ENCODE results near the gene SORBS1.
A peak's percentile ranks its signal among the peaks of the same experiment; 100 is the strongest.

Gene SORBS1

DNA sequence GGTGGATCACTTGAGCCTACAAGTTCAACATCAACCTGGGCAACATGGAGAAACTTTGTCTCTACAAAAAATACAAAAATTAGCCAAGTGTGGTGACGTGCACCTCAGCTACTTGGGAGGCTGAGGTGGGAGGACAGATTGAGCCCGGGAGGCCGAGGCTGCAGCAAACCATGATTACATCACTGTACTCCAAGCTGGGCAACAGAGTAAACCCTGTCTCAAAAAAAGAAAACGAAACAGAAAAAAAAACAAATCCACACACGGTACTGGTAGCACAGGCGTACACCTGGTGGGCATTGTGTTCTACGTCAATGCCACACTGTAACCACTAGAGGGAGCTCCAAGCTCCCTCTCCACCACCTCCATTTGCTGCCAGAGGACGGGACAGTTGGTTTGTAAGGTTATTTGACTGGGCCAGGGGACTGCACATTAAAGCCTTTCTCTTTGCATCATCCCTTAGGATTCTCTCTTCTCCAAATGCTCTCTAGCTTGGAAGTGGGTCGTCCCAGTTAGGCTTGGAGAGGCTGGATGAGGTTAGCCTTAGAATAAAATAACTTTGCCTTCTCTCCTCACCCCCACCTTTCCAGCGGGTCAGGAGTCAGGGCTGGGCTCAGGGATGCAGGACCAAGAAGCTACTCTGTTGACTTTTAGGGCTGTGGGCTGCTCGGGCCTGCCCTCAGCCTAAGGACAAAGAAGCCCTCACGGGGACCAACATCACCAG lies 130.8 kb downstream of the SORBS1 start:
- peak; percentile 53 for DNase-seq

DNA sequence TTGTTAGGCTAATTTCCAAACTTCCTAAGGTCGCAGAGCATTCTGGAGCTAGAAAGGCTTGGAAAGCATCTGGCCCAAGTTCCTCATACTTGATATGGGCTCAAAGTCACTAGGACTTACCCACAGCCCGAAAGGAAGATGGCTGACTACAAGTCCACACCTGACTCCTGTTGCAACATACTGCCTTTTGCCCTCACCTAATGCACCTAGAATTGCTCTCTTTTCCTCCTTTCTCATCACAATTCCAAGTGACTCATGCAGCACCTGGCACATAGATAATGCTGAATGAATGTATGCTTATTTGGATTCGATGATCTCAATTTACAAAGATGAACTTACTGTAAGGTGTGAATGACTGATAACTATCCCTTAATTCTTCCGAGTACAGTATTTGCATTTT lies 131.5 kb downstream of the SORBS1 start:
- DNase-seq = no peak

DNA sequence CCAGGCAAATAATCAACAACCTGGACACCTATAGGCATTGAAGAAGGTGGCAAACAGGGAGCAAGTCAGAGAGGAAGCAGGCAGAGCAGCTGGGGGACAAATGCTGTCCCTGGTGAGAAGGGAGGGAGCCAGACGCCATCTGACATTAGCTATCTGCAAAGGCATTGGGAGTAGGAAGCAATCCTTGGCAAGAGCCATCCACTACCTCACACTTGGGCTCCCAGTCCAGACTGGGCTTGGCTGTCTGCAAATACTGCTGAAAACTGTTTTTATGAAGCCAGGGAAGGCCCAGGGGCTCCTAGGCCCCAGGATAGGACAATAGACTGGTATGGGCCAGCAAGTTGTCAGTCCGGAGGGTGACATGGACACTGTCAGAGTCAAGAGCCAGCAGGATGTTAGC lies 132.5 kb downstream of the SORBS1 start:
- no peak for DNase-seq

DNA sequence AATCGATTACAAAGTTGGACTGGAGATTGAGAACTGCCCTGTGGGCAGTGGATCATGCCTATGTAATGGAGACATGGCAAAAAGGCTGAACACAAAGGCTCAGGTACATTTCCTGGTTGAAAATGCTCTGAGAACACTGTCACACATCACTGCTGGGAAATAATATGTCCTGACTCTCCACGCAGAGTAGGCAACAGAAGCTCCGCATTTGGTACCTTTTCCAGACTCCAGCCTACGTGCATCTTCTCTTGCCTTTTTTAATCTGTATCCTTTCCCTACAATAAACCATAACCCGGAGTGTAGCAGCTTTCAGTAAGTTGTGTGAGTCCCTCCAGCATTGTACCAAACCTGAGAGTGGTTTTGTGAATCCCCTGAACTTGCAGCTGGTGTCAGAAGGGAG lies 134.7 kb downstream of the SORBS1 start:
- DNase-seq = no peak

DNA sequence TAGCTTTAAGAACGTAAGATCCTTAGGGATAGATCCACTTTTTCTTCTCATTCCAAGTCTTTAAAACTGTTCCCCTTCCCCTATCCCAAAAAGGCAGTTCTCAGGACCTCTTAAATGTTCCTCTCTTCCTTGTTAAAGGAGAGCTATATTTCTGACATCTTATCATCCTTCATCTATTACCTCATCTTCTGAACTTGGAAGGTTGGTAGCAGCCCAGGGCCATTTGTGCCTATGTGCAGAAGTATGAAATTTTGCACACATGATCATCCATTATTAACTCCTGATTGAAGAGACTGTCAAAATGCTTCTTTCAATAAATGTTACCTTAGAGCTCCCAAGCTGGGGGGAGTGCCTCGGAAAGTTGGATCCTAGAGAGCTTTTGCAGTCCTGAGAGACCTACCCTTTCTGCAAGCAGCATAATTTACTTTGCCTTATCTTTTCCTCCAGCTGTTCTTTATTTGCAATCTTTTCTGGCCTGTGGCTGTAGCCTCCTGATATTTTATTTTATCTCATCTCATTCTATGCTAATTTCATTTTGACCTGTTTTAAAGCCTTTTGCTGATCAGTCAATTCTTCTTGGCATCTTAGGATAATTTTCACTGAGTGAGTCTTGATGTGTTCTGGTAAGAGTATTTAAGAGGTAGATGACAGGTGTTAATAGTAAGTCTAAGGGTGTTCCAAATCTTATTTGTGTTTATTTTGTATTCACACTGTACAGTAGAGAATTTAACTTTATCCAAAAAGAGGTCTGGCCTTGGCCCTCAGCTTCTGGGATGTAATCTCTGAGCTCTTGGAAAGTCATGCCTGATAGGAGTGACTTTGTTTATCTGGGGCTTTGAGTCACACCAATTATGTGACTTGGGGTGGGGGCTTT lies 135.3 kb downstream of the SORBS1 start:
- DNase-seq = no peak

DNA sequence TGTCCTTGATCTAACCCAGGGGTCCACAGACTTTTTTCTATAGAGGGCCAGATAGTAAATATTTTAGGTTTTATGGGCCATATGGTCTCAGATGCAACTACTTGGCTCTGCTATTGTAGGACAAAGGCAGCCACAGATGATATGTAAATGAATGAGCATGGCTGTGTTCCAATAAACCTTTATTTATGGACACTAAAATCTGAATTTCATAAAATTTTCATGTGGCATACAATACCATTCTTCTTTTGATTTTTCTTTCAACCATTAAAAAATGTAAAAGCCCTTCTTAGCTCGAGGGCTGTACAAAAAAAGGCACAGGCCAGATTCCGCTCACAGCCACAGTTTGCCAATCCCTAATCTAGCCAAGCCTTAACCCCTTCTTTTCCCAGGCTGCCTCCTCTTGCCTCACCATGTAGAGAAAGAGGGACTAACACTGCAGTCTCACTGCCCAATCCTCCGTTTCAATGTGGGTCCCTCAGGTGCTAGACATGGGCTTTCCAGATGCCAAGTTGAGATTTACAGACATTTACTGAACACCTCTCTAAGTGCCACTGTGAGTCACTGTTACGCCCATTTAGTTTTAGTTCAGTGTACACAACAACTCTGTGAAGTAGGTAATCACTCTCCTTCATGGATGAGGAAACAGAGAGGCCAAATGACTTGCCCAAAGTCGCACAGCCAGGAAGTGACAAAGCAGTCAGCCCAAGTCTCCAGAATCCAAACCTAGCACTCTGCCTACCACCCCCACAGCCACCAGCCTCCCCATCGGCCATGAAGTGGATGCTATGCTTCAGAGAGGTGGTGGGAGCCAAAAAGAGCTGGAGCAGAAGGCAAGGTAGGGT lies 137.8 kb downstream of the SORBS1 start:
- peak; percentile 18 for DNase-seq

DNA sequence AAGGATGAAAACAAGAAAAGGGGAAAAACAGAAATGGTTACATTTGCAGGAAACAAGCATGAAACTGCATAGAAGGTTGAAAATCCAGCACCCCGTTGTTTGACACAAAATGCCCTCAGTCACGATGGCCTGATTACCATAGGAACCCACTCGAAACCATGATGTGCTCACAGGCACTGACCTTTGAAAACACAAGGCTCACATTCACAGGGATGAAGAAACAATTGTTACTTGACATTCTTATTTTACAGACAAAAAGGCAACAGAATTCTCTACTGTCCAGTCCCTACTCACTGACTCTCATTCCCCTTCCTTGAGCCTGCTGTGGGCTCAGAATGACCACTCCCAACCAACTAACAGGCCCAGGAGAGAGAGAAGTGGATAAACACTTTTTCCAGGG lies 138.9 kb downstream of the SORBS1 start:
- no peak for DNase-seq

DNA sequence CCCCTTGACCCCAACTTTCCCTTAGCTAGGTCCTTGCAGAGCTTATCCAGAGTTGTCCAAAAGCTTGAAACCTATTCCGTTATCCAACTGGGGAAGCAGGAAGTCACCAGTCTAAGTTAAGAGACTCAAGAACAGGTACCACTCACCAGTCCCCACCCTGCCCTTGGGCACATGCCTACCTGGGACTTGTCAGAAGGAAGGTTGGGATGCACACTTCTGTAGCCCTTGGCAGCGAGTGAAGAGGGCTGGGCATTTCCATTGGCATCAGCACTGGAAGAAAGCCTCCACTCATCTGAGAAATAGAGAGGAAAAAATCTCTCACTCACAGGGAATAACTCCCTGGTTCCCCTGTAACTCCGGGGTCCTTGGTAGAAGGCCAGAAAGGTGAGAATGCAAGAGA lies 139.4 kb downstream of the SORBS1 start:
- no peak for DNase-seq

DNA sequence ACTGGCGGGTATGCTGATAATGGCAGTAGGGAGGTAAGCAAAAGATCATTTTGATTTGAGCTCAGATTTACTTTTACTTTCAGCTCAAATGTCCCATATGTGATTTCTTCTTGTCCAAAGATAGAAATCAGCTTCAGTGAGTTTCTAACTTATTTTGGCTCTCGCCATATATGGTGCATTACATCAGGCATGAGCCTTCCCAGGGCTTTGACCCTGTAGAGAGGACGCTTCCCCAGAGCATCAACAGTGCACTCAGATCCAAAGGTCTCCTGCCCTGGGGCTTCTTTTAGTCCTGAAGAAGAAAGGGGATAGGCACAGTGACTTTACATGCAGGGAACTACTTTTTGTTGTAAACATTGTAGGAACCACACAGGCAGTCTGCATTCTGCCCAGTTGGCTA lies 141.8 kb downstream of the SORBS1 start:
- DNase-seq = no peak

DNA sequence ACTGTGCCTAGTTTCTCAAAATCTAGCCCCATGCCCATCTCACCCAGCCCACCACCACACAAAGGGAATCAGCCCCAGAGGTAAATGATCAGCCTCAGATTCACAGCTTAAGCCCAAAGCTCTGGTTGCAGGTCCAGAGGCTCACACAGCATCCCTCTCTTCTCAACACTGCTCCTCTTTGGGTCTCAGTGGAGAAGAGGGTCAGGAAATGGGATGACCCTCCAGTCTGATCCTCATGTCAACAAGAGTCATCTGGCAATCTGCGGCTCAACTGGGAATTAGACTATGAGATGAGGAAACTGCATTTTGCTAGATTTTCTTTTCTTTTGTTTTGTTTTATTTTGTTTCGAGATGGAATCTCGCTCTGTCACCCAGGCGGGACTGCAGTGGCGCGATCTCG lies 144.2 kb downstream of the SORBS1 start:
- DNase-seq = no peak

DNA sequence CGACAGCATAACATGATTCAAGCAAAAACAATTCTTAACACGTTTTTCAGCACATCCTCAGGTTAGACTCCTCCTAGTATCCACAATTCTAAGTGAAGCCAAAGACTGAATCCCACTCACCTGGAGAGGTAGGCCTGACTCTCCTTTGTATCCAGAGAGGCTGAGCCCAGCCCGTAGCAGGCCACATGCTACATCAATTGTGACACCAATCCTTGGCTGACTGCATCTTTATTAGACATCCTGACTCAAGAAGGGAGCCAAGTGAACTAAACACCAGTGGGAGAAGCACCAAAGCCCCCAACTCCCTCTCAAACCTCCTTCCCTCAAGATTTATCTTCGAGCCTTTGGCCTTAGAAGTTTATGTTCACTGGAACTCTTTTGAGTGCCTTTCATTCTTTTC lies 144.9 kb downstream of the SORBS1 start:
- no peak for DNase-seq

DNA sequence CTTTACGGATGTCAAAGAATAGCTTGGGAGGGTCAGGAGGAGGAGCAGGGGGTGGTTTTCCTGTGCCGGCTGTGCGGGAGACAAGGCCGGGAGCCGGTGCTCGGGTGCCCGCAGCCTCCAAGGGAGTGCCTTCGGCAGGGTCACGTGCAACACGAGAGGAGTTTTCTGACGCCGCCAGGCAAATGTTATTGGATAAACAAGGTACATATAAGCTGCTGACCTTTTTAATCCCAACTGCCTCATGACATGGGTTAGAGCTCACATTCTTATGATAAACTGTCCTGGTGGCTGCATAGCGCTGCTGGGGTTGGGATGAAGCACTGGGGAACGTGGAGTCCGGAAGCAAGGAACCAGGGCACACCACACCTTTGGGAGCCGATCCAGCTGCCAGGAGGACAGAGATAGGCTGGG lies 145.5 kb downstream of the SORBS1 start:
- no peak for DNase-seq

DNA sequence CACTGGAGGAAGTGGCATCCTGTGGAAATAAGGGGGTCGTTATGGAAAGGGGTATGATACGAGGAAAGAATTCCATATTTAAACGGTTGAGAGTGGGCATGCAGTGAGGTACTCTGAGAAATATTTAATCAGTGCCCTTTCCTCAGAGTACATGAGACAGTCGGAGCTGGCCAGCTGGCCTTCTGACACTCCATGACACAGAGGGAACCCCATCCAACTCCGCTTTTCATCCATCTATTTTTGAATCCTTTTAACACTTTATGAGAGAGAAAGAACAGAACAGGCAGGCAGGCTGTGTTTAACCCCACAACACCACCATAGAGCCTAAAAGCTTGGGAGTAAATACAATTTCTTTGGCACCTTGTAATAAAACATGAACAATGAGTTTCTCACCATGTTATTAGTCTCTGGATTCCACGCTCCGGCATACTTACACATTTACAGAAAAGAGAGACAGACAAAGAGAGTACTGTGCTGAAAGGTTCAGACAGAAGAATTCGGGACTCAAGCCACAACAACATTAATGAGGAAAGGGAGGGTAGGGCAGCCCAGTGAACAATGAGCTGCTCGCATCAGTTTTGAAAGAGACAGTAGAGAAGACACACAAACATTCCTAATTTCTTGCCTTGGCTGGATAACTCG lies 146.2 kb downstream of the SORBS1 start:
- no peak for DNase-seq

DNA sequence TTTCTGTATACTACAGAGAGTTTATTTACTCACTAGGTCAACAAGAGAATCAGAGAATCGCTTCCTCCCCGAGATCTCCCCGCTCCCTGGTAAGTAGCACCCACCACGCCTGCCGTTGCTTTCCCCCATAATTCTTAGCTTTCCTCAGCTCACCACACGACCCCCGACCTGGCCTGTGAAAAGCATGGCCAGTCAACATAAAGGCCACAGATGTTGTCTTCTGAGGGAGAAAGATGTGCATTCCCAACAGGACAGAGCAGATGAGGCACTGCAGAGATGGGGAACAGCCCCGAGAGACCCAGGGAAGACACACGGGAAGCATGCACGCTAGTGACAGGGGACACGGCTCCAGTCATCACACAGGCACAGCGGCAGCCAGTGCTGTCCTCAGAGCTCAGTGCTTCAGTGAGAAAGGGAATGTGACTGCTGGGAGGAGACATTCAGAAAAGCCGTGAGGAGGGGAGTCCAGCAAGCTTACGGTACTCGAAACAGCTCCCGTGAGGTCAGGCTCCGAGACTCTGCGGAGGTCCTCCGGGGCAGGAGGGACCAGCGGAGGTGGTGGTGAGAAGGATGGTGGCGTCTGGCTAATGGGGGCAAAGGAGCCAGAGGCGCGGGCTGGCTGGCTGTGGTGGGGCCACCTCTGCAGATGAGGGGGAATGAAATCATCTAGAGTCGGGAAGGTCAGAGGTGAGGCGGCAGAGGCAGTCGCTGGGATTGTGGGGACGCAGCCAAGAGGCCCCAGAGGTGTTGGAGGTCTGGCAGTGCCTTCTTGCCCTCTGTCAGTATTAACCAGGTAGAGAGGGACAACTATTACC lies 146.9 kb downstream of the SORBS1 start:
- no peak for DNase-seq

DNA sequence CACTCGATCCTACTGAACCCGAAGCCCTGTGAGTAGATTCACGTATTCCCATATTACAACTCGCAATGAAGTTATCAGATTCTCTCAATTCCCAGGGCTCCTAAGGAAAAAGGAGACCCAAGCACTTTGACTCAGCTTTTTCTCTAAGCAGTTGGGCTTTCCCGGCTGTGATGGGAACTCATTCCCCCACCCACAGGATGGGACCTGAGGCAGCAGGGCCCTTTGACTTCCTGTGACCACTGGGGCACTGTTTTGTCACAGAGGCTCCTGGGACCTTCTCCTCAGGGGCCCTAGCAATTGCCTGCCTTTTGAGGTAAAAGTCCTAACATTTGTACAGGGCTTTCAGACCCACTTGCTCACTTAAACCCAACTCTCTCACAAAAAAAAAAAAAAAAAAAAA lies 147.6 kb downstream of the SORBS1 start:
- DNase-seq = no peak

DNA sequence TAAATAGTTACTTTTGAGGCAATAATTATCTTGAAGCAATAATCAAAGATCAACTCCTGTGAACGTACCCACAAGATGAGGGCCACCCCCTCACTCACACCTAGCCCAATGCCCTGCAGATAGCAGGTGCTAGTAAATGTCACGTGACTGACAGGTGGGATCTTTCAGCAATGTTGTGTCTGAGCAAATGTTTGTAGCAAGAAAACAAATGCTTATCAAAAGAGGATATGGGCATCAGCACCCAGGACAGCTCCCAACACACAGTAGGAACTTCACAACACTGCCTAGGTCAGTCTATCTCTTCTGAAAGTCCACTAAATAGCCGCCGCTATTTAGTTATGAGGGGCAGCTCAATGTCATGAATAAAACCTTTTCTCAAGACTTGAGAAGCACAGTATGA lies 149.5 kb downstream of the SORBS1 start:
- no peak for DNase-seq

DNA sequence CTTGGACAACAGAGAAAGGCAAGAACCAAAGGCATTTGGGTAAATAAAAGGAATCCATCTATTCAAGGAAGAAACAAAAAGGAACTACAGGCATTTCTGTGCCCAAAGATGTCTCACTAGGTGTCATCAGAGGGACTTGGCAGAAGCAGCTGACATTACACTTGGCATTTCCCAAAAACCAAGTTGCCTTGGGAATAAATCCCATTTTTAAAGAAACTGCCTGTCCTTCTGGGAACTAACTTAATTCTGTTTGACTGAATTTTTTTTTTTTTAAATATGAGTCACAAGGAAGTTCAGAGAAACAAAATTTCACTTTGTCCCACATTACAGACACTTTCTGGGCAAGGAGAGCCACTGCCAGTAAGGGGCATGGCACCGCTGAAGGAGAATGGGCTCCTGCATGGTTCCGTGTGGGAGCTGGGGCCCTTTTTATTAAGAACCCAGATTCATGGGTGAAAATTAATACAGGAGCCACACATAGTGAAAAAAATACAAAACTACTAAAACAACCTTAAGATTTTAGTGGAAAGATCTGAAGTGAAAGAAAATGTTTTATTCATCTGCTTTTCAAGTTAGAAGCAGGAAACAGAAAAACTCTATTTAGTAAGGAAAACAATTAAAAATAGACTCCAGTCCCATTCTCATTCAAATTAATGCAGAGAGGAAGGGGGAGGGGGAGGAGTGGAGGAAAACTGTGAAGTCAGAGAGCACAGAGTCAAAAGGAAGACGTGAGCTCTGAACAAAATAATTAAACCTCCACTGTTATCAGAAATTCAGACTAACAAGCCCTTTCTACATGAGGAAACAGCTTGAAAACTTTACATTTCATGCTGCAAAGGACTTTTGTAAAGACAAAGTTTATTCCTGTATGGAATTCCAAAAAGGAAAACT lies 151.9 kb downstream of the SORBS1 start:
- DNase-seq = no peak

DNA sequence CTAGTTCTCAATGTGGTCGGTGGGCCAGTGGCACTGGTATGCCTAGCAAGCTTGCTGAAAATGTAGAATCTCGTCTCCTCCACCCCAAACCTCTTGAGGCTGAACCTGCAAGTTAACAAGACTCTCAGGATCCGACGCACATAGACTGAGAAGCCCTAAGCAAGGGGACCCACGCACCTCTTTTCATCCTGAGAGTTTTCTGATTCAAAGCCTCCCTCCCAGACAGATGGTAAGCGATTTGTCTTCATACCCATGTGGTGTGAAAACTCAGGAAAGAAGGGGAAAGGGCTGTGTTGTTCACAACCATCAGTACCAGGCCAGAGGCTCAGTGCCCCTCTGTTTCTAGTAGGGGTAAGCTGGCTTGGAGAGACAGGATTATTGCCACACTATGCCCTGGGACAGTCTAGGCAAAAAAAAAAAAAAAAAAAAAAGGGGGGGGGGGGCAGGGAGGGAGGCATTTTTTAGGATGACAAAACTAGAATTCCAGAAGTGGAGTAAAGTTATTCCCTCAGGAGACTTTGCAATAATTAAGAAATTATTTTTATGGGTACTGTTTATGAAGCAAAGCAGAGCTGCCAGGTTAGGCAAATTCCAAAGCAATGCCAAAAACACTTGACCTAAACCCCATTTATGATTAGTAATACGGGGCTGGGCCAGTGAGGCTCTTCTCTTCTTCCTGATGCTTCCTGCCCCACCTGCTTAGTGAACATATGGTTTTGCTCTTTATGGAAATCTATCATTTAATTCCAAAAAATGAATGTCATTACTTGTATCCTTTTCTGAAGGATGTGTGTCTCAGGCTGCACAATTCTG lies 152.8 kb downstream of the SORBS1 start:
- DNase-seq = no peak

DNA sequence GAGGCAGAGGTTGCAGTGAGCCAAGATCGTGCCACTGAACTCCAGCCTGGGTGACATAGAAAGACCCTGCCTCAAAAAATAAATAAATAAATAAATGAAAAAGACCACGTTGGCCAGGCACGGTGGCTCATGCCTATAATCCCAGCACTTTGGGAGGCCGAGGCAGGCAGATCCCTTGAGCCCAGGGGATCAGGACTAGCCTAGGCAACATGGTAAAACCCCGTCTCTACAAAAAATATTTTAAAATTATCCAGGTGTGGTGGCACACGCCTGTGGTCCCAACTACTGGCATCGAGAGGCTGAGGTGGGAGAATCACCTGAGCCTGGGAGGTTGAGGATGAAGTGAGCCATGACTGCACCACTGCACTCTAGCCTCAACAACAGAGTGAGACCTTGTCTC lies 153.6 kb downstream of the SORBS1 start:
- DNase-seq = no peak

DNA sequence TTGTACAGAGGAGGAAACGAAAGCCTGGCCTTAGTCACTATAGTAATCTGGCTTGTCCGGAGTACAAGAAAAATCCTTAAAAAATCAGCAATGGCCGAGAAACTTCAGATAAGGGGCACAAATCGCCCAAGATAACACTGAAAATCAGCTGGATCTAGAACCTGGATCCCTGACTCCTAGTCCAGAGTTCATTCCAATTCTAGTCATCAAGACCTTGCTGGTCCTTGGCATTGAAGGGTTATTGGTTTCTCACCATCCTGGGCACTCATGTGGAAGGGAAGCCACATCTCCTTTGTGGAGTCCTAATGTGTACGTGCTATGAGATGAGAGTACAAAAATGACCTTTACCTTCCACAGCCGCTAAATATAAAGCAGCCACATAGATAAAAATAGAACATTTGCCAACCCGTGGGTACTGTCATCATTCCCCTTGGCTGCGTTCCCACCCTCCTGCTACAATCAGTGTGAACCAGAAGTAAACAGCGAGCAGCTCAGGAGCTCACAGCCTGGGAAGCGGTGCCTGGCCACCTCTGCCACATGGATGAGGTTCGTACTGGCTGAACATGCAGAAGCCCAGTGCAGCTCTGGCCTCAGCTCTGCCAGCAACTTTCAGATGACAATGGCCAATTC lies 154.4 kb downstream of the SORBS1 start:
- peak; percentile 95 for DNase-seq
